ENCODE data around the gene EIF2AK3.

EIF2AK3 gene

DNA sequence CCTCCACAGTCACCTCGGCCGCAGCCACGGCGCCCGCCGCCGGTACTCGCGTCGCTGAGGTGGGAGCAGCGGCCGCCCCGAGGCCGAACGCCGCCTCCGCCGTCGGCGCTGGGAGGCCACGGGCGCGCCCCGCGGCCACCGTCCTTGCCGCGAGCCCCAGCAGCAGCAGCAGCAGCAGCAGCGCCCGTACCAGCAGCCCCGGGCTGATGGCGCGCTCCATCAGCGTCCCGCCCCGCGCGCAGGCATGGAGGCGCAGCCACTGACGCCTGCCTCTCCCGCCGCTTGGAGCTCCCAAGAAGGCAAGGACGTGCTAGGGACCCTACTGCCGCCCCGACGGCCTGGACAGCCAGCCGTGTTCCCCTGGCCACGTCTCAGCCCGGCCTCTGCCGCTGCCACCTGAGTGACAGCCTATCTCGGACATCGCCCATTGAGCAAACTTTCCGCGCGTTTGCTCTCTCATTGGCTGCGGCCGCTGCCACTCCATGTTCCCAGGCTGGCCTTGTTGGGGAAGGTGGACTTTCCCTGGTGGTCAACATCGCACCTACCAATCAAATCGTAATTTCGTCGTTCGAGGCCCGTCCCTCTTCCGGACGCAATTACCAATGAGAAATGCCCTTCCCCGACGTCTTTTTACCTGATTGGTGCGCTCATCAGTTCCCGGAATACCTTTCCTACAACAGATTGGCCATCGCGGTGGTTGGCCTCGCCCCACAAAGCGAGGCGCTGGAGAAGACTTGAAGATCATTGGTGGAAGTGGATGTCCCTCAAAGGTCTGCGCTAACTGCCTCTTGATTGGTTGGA lies at the start of gene EIF2AK3:
Gene EIF2AK3, minus strand, starts transcription at position 410 of the 801 bp plus-strand sequence. Its CDS starts 190 bp downstream, at position 220.
- Mint-ChIP-seq H3K4me3 (no peak within 1 kb of the TSS), H3K4me1 (peaks cover 11% of the 10 kb centered on the region), H3K36me3 (no peaks in the 10 kb centered on the region), H3K9me3 (no peaks in the 10 kb centered on the region), H3K27me3 (no peaks in the 10 kb centered on the region), H3K27ac (no peak within 1 kb of the TSS)
- DNase-seq (ENCODE audit: low spot score in 2 of 2) (peak; percentile 91 to 93), ATAC-seq (ENCODE audit: low read depth) (peak; percentile 76)

GRCh38 chr2:88673363-88673762 lies 46.1 kb upstream of the EIF2AK3 start:
- H3K4me3 Mint-ChIP-seq, result no peak overlapping the region
- H3K36me3 Mint-ChIP-seq, result peaks cover 5% of the 10 kb centered on the region
- ATAC-seq (ENCODE audit: low read depth) (no peak), DNase-seq (ENCODE audit: low spot score in 2 of 2) (no peak)
- H3K27me3 Mint-ChIP-seq, result no peaks in the 10 kb centered on the region
- H3K27ac Mint-ChIP-seq, result peak overlapping the region; percentile 25
- H3K9me3 Mint-ChIP-seq, result no peaks in the 10 kb centered on the region
- peaks cover 4% of the 10 kb centered on the region for H3K4me1 Mint-ChIP-seq

DNA sequence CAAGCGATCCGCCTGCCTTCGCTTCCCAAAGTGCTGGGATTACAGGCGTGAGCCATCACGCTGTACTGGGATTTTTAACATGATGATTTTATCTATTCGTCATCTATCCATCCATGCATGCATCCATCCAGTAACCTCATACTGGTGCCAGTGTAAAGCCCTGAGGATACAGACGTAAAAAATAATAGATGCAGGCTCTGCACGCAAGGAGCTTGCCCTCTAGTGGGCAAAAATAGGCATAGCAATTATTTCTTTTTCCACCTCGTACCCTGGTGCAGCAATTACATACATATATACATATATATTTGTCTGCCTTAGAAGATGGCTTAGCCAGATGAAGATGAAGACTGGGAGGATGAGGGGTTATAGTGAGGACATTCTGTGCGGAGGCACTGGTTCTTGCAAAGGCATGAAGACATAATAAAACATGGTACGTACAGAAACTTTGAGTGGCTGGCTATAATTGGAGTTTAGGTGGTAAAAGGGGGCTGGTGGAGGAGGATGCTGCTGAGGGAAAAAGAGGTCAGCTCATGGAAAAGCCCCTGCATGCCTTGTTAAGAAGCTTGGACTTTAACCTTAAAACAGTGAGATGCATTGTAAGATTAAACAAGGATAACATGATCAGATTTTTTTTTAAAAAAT lies 44.6 kb upstream of the EIF2AK3 start:
- Mint-ChIP-seq H3K4me1 (peaks cover 4% of the 10 kb centered on the region), H3K36me3 (peaks cover 3% of the 10 kb centered on the region), H3K9me3 (no peaks in the 10 kb centered on the region), H3K4me3 (no peak overlapping the region), H3K27ac (no peak overlapping the region), H3K27me3 (no peaks in the 10 kb centered on the region)
- peak; percentile 71 for ATAC-seq (ENCODE audit: low read depth)
- DNase-seq (ENCODE audit: low spot score in 2 of 2), result peak; percentile 20 to 30

DNA sequence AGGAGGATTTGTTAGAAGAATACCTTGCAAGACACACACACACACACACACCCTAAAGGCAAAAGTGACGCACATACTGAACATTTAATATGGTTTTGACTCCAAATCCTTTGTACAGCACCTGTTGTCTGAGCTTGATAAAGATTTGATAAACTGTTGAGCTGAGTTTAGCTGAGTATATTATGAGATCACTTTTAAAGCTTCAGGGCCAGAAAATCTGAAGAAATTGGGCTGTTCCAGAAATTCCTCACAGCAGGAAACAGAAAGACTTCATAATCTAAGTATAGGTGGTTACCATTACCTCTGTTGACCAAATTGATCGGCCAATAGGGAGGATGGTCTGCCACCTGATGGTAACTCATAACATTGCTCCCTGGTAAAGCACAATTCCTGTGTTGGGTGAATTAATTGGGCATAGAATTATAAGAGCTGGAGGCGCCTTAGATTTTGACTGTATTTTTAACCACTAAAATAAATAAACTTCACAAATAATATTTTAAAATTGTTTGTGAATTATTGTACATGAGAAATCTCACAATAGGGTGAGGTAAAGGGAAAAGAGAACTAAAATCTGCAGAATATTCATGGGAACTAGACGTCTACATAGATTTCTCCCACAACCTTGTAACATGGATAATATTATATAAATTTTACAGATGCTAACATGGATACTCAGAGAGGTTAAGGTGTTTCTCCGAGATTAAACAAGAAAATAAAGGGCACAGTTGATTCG lies 42.4 kb upstream of the EIF2AK3 start:
- peaks cover 3% of the 10 kb centered on the region for H3K36me3 Mint-ChIP-seq
- peaks cover 4% of the 10 kb centered on the region for H3K4me1 Mint-ChIP-seq
- no peak overlapping the region for H3K4me3 Mint-ChIP-seq
- no peaks in the 10 kb centered on the region for H3K27me3 Mint-ChIP-seq
- H3K9me3 Mint-ChIP-seq, result no peaks in the 10 kb centered on the region
- peak; percentile 27 to 36 for DNase-seq (ENCODE audit: low spot score in 2 of 2)
- ATAC-seq (ENCODE audit: low read depth), result peak; percentile 88
- H3K27ac Mint-ChIP-seq, result no peak overlapping the region

DNA sequence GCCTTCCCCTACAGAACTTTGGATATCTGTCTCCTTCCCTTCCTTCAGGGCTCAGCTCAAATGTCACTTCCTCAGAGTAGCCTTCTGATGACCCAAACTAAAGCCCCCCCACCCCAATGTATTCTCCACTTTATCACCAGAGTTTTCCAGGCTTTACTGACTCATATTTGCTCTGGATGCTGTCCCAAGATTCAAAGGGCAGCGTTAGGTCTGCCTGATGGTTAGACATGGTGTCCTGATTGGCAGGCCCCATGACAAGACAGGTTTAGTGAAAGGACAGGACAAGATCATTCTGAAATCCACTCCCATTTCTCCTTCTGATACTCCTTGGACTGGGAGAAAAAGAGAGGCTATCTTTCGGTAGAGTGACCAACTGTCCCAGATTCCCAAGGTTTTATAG lies 41.6 kb upstream of the EIF2AK3 start:
- Mint-ChIP-seq H3K27ac (no peak overlapping the region), H3K27me3 (no peaks in the 10 kb centered on the region), H3K36me3 (peaks cover 6% of the 10 kb centered on the region), H3K9me3 (peaks cover under 1% of the 10 kb centered on the region), H3K4me3 (no peak overlapping the region), H3K4me1 (peaks cover 4% of the 10 kb centered on the region)
- ATAC-seq (ENCODE audit: low read depth), result no peak
- no peak for DNase-seq (ENCODE audit: low spot score in 2 of 2)

GRCh38 chr2:88667219-88667618 lies 40.0 kb upstream of the EIF2AK3 start:
- ATAC-seq (ENCODE audit: low read depth) (no peak), DNase-seq (ENCODE audit: low spot score in 2 of 2) (no peak)
- peaks cover 9% of the 10 kb centered on the region for H3K36me3 Mint-ChIP-seq
- H3K9me3 Mint-ChIP-seq, result peaks cover 1% of the 10 kb centered on the region
- no peaks in the 10 kb centered on the region for H3K27me3 Mint-ChIP-seq
- H3K4me1 Mint-ChIP-seq, result peaks cover 3% of the 10 kb centered on the region
- H3K4me3 Mint-ChIP-seq, result no peak overlapping the region
- no peak overlapping the region for H3K27ac Mint-ChIP-seq

GRCh38 chr2:88666576-88666975 lies 39.3 kb upstream of the EIF2AK3 start:
- Mint-ChIP-seq H3K4me3 (no peak overlapping the region), H3K4me1 (no peaks in the 10 kb centered on the region), H3K9me3 (peaks cover 1% of the 10 kb centered on the region), H3K36me3 (peaks cover 9% of the 10 kb centered on the region), H3K27ac (no peak overlapping the region), H3K27me3 (no peaks in the 10 kb centered on the region)
- DNase-seq (ENCODE audit: low spot score in 2 of 2) (no peak), ATAC-seq (ENCODE audit: low read depth) (no peak)

GRCh38 chr2:88660622-88661021 lies 33.4 kb upstream of the EIF2AK3 start:
- DNase-seq (ENCODE audit: low spot score in 2 of 2) (no peak), ATAC-seq (ENCODE audit: low read depth) (no peak)
- Mint-ChIP-seq H3K27ac (no peak overlapping the region), H3K36me3 (peaks cover 6% of the 10 kb centered on the region), H3K9me3 (peaks cover 3% of the 10 kb centered on the region), H3K4me3 (no peak overlapping the region), H3K4me1 (no peaks in the 10 kb centered on the region), H3K27me3 (no peaks in the 10 kb centered on the region)

- Mint-ChIP-seq H3K27me3 (no peaks in the 10 kb centered on the region), H3K4me1 (no peaks in the 10 kb centered on the region), H3K9me3 (peaks cover 3% of the 10 kb centered on the region), H3K36me3 (peaks cover 6% of the 10 kb centered on the region), H3K27ac (no peak overlapping the region), H3K4me3 (no peak overlapping the region)
- ATAC-seq (ENCODE audit: low read depth) (no peak), DNase-seq (ENCODE audit: low spot score in 2 of 2) (no peak)
Measured at GRCh38 chr2:88659538-88659915, 32.3 kb upstream of the EIF2AK3 start.

DNA sequence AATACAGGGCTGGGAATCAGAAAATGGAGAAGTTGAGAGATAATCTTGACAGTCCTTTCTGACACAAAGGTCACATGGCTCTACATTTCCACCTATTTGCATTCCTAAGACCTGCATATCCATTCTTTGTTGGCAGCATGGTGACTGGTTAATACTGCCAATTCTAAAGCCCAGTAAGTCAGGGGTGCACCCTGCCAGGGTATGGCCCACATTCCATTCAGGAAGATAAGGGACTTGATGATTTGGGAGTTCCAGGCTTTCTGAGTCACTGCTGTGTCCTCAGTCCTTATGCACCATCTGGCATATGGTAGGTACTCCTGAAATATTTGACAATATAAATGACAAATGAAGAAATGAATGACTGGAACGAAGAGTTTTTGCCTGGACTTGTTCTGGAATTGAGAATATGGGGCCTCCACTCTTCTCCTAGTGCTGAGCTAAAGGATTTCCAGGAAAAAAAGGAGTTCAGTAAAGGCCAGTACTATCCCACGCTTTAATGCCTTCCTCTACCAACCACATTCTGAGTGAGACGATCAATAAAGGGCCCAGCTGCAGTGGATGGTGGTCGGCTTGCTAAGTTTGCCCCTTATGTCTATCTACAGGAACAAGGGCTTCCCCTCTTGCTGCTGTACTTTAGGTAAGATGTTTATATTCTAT lies 31.7 kb upstream of the EIF2AK3 start:
- no peaks in the 10 kb centered on the region for H3K4me1 Mint-ChIP-seq
- H3K4me3 Mint-ChIP-seq, result no peak overlapping the region
- H3K36me3 Mint-ChIP-seq, result peaks cover 4% of the 10 kb centered on the region
- no peak overlapping the region for H3K27ac Mint-ChIP-seq
- H3K9me3 Mint-ChIP-seq, result peaks cover 3% of the 10 kb centered on the region
- DNase-seq (ENCODE audit: low spot score in 2 of 2) (no peak), ATAC-seq (ENCODE audit: low read depth) (no peak)
- H3K27me3 Mint-ChIP-seq, result no peaks in the 10 kb centered on the region

GRCh38 chr2:88658326-88658725 lies 31.1 kb upstream of the EIF2AK3 start:
- peaks cover 2% of the 10 kb centered on the region for H3K9me3 Mint-ChIP-seq
- ATAC-seq (ENCODE audit: low read depth) (no peak), DNase-seq (ENCODE audit: low spot score in 2 of 2) (no peak)

DNA sequence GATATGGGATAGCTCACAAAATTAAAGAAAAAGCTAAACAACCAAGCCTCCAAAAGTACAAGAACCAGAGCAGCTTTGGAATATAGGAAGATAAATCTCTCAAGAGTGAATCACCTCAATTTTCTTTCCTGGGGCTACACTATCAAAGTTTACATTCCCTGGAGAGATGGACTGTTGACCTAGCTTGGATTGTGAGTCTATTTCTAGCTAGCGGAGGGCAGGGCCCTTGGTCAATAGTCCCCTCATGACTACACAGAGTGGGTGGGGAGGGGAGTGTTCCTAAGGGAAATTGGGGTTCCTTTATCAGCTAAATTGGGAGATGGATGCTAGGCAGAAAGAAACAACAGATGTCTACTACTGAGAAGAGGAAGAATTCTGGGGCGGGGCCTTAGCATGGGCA lies 29.9 kb upstream of the EIF2AK3 start:
- no peak overlapping the region for H3K4me3 Mint-ChIP-seq
- H3K9me3 Mint-ChIP-seq, result peaks cover 2% of the 10 kb centered on the region
- no peaks in the 10 kb centered on the region for H3K36me3 Mint-ChIP-seq

More at GRCh38 chr2:88658326-88658725, 31.1 kb upstream of the EIF2AK3 start:
- H3K36me3 Mint-ChIP-seq, result peaks cover under 1% of the 10 kb centered on the region
- no peaks in the 10 kb centered on the region for H3K4me1 Mint-ChIP-seq
- H3K27ac Mint-ChIP-seq, result no peak overlapping the region
- H3K4me3 Mint-ChIP-seq, result no peak overlapping the region
- no peaks in the 10 kb centered on the region for H3K27me3 Mint-ChIP-seq

GRCh38 chr2:88656690-88657089 lies 29.4 kb upstream of the EIF2AK3 start:
- no peak for DNase-seq (ENCODE audit: low spot score in 2 of 2)
- Mint-ChIP-seq H3K4me3 (no peak overlapping the region), H3K27ac (no peak overlapping the region), H3K9me3 (peaks cover 2% of the 10 kb centered on the region), H3K4me1 (peaks cover 3% of the 10 kb centered on the region), H3K36me3 (no peaks in the 10 kb centered on the region), H3K27me3 (no peaks in the 10 kb centered on the region)
- ATAC-seq (ENCODE audit: low read depth), result no peak

More for the DNA sequence above, 29.9 kb upstream of the EIF2AK3 start:
- no peak for ATAC-seq (ENCODE audit: low read depth)
- Mint-ChIP-seq H3K4me1 (no peaks in the 10 kb centered on the region), H3K27ac (no peak overlapping the region), H3K27me3 (no peaks in the 10 kb centered on the region)
- no peak for DNase-seq (ENCODE audit: low spot score in 2 of 2)

GRCh38 chr2:88654714-88655113 lies 27.4 kb upstream of the EIF2AK3 start:
- Mint-ChIP-seq H3K36me3 (no peaks in the 10 kb centered on the region), H3K27me3 (no peaks in the 10 kb centered on the region), H3K27ac (no peak overlapping the region), H3K4me1 (peaks cover 3% of the 10 kb centered on the region), H3K4me3 (no peak overlapping the region), H3K9me3 (no peaks in the 10 kb centered on the region)
- ATAC-seq (ENCODE audit: low read depth), result no peak
- DNase-seq (ENCODE audit: low spot score in 2 of 2), result no peak
